Limb (tissue), 2 donors: ENCODE measurements around the gene PNRC2.
"Not testable (repeated sequence)": the region's sequence is repeated elsewhere in the genome, so short reads cannot be mapped to it uniquely, and the experiment has no call there.

ENCODE experiments used
- DNase-seq, 2 donors: peaks; one replicate each; pipeline ENCODE4 v3.0.0-alpha.2; 2016; ENCODE audit errors: extremely low spot score in 2 of 2

Gene PNRC2

DNA sequence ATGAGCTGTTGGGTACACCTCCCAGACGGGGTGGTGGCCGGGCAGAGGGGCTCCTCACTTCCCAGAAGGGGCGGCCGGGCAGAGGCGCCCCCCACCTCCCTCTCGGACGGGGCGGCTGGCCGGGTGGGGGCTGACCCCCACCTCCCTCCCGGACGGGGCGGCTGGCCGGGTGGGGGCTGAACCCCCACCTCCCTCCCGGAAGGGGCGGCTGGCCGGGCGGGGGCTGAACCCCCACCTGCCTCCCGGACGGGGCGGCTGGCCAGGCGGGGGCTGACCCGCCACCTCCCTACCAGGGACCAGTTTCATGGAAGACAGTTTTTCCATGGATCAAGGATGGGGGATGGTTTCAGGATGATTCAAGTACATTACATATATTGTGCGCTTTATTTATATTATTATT lies 27.4 kb downstream of the PNRC2 start:
- not testable (repeated sequence) for DNase-seq

GRCh38 chr1:23989263-23989662 lies 29.6 kb downstream of the PNRC2 start:
- no peak for DNase-seq

DNA sequence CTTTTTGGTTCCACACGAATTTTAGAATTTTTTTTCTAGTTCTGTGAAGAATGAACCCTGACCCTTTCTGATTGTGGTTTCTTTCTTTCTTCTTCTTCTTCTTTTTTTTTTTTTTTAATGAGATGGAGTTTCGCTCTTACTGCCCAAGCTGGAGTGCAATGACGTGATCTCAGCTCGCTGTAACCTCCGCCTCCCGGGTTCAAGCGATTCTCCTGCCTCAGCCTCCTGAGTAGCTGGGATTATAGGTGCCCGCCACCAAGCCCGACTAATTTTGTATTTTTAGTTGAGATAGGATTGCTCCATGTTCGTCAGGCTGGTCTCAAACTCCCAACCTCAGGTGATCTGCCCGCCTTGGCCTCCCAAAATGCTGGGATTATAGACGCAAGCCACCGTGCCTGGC lies 32.4 kb downstream of the PNRC2 start:
- DNase-seq = not testable (repeated sequence)

- no peak for DNase-seq
Observed at GRCh38 chr1:23995431-23995837, 35.8 kb downstream of the PNRC2 start.

- DNase-seq = no peak
Observed at GRCh38 chr1:23996700-23997229, 37.1 kb downstream of the PNRC2 start.

DNA sequence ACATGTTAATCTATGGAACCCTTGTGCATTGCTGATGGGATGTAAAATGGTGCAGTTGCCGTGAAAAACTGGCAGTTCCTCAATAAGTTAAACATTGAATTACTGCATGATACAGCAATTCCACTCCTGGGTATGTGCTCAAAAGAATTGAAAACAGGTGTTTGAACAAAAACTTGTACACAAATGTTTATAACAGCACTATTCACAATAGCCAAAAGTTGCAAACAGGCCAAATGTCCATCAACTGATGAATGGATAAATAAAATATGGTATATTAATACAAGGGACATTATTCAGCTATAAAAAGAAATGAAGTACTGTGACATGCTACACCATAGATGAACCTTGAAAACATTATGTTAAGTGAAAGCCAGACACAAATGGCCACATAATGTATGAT lies 38.2 kb downstream of the PNRC2 start:
- peak in 1 of 2 donors; percentile 53 for DNase-seq

- no peak for DNase-seq
Observed at GRCh38 chr1:23999156-23999671, 39.6 kb downstream of the PNRC2 start.

- DNase-seq = no peak
Observed at GRCh38 chr1:24002695-24003094, 43.1 kb downstream of the PNRC2 start.

- no peak for DNase-seq
Observed at GRCh38 chr1:24003331-24003972, 43.8 kb downstream of the PNRC2 start.

GRCh38 chr1:24004132-24004531 lies 44.5 kb downstream of the PNRC2 start:
- DNase-seq = no peak

GRCh38 chr1:24005163-24005562 lies 45.5 kb downstream of the PNRC2 start:
- no peak for DNase-seq

DNA sequence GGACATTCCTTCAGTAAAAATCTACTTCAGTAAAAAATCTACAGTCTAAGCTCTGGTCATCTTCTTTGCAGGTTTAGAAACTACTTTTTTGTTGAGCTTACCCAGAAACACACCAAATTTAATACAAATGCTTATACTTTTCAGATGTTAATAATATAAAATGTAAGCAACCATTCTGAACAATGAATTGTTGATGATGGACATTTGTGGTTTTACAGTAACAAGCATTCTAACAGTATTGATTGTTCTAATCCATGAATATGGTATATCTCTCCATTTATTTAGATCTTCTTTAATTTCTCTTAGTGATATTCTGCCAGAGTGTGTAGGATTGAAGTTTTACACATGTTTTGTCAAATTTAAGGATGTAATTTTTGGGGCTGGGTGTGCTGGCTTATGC lies 47.5 kb downstream of the PNRC2 start:
- DNase-seq = no peak

DNA sequence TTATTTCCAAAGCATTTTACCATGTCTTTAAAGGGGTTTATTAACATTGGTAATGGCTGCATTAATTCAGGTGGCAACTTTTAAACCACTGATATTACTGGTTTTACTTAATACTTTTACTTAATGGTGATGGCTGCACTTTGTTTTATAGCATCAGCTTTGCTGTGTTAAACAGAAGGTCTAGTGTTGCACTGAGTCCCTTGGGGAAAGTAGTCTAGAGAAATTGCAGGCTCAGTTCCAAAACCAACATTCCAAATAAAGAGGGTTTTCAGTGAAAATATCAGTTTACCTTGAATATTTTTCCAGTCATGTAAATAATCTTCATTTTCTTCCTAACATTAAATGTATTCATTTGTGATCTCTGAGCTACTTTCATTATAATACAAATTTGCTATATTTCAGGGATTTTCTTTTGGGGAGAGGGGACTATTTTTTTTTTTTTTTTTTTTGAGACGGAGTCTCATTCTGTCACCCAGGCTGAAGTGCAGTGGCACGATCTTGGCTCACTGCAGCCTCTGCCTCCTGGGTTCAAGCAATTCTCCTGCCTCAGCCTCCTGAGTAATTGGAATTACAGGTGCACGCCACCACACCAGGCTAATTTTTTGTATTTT lies 49.1 kb downstream of the PNRC2 start:
- not testable (repeated sequence) for DNase-seq

DNA sequence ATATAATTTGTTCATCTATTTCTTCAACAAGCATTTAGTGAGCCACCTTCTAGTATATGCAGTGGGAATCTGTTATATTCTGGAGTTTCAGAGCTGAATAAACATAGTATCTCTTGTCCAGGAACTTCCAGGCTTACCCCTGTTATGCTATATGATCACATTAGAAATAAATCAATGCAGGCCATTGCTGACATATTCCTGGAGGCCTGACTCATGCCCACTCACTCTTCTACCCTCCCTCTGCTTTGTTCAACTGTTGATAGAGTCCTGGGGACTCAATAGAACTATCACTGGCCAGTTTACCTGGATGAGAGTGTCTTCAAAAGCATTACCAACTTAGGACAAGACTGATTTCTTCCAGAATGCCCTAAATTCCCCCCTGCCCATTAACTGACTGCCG lies 49.8 kb downstream of the PNRC2 start:
- no peak for DNase-seq

DNA sequence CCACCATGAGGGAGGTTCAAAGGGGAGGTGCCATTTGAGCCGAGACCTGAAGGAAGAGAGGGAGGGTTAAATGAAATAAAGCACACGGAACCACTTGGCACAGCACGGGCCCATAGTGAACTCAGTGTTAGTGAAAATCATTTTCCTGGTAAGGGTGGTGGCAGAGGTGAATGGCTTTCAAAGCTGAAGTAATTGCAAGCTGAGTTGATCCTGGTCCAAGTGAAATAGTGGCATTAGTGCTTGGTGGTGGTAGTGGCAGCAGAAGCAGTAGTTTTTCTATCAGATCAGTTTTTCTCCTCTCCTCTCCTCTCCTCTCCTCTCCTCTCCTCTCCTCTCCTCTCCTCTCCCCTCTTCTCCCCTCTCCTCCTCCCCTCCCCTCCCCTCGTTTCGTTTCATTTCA lies 51.0 kb downstream of the PNRC2 start:
- DNase-seq = no peak

DNA sequence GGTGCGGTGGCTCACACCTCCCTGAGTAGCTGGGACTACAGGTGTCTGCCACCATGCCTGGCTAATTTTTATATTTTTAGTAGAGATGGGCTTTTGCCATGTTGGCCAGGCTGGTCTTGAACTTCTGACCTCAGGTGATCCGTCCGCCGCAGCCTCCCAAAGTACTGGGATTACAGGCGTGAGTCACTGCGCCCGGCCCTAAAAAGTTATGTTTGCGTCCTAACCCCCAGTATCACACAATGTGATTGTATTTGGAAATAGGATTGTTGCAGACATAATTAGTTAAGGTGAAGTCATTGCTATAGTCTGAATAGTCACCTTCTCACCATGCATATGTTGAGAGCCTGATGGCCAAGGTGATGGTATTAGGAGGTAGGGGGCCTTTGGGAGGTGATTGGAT lies 53.2 kb downstream of the PNRC2 start:
- DNase-seq = not testable (repeated sequence)
